ENCODE data around the gene RAB11FIP4.

Gene RAB11FIP4

DNA sequence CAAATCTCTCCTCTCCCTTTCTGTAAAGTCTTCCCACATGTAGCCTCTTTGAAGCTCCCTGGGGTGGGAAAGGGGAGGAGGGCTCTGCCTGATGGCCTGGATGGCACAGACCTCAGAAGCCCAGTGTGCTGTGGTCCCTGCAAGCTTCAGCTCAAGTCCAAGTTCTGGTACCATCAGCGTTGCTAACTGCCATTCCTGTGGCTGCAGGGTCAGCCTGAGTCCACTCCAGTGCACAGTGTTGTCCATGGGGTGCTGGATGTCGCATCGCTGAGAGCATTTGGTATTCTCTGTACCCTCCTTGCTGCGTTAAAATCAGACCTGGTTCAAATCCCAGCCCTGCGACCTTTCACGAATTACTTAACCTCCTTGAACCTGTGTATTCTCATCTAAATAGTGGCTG is 105.1 kb downstream of the RAB11FIP4 start:
- no peak for TF ChIP-seq TAF1 (IDR thresholded peaks at IDR 0.05; ENCODE audit: borderline replicate concordance, insufficient read depth, low read length)
- TF ChIP-seq POLR2AphosphoS5 (IDR thresholded peaks at IDR 0.05; ENCODE audit: low read depth, low read length), result no peak
- TF ChIP-seq, protein P1, sequence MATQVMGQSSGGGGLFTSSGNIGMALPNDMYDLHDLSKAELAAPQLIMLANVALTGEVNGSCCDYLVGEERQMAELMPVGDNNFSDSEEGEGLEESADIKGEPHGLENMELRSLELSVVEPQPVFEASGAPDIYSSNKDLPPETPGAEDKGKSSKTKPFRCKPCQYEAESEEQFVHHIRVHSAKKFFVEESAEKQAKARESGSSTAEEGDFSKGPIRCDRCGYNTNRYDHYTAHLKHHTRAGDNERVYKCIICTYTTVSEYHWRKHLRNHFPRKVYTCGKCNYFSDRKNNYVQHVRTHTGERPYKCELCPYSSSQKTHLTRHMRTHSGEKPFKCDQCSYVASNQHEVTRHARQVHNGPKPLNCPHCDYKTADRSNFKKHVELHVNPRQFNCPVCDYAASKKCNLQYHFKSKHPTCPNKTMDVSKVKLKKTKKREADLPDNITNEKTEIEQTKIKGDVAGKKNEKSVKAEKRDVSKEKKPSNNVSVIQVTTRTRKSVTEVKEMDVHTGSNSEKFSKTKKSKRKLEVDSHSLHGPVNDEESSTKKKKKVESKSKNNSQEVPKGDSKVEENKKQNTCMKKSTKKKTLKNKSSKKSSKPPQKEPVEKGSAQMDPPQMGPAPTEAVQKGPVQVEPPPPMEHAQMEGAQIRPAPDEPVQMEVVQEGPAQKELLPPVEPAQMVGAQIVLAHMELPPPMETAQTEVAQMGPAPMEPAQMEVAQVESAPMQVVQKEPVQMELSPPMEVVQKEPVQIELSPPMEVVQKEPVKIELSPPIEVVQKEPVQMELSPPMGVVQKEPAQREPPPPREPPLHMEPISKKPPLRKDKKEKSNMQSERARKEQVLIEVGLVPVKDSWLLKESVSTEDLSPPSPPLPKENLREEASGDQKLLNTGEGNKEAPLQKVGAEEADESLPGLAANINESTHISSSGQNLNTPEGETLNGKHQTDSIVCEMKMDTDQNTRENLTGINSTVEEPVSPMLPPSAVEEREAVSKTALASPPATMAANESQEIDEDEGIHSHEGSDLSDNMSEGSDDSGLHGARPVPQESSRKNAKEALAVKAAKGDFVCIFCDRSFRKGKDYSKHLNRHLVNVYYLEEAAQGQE (IDR thresholded peaks at IDR 0.05; ENCODE audit: insufficient read depth in 1 of 2, low read depth in 2 of 2, low read length in 2 of 2), result no peak
- TF ChIP-seq SIN3A (IDR thresholded peaks at IDR 0.05; ENCODE audit: borderline replicate concordance, insufficient read depth, low read length), result no peak
- no peak for TF ChIP-seq FOXP2 (optimal IDR thresholded peaks at IDR 0.05; ENCODE audit: borderline replicate concordance, extremely low read depth, extremely low read length, insufficient read depth)

DNA sequence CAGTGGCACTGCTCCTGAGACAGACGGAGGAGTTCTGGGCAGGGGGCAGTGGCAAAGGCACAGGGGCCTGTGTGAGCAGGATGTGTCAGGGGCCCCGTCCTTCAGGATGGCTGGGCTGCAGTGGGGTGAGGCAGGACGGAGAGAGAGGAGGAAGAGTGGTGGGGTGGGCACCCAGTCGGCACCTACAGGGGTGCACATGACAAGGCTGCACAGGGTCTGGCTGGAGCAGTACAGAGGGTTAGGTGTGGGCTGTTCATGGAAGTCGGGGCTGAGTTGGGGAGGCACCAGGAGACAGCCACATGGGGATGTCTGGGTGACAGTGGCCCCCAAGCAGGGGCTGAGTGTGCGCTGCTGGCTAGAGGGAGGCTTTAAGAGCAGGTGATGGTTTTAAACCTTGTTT is 106.0 kb downstream of the RAB11FIP4 start:
- TF ChIP-seq, protein P1 (IDR thresholded peaks at IDR 0.05; ENCODE audit: insufficient read depth in 1 of 2, low read depth in 2 of 2, low read length in 2 of 2), result no peak
- TF ChIP-seq SIN3A (IDR thresholded peaks at IDR 0.05; ENCODE audit: borderline replicate concordance, insufficient read depth, low read length), result no peak

DNA sequence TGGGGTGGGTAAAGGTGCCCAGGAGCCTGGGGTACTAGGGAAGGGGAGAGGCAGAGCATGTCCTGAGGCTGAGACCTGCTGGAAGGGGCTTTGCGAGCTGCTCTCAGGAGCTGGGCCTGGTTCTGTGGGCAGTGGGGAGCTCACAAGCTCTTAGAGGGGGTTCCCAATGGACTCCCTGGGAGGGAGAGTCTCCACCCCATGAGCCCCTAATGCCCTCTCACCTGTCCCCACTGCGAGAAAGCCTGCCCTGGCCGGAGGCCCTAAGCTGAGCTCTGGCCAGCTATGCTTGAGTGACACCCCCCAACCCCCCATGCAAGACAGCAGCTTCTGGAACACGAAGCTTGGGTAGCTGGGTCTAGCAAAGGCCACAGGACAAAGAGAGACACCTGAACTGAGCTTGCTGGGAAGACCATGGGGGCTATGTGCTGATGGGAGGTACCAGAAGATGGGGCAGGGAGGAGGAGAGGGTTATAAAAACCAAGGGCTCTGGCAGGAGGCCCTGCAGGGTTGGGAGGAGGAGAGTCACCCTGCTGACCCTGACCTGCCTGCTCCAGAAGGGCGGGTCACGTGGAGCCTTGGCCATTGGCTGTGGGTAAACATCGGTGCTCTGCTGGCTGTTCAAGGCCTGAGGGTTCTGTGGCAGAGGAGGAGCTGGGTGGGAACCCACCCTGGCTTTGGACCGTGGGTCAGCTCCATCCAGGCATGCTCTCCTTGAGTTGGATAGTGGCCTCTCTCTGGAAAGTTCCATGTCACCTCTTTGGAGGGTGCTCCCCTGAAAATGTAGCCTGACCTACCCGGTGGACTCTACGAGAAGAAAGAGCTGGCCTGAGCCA is 106.7 kb downstream of the RAB11FIP4 start:
- no peak for TF ChIP-seq POLR2AphosphoS5 (IDR thresholded peaks at IDR 0.05; ENCODE audit: low read depth, low read length)
- no peak for TF ChIP-seq SIN3A (IDR thresholded peaks at IDR 0.05; ENCODE audit: borderline replicate concordance, insufficient read depth, low read length)
- TF ChIP-seq TAF1 (IDR thresholded peaks at IDR 0.05; ENCODE audit: borderline replicate concordance, insufficient read depth, low read length), result no peak
- TF ChIP-seq, protein P1 (IDR thresholded peaks at IDR 0.05; ENCODE audit: insufficient read depth in 1 of 2, low read depth in 2 of 2, low read length in 2 of 2), result no peak
- TF ChIP-seq FOXP2 (optimal IDR thresholded peaks at IDR 0.05; ENCODE audit: borderline replicate concordance, extremely low read depth, extremely low read length, insufficient read depth), result no peak

DNA sequence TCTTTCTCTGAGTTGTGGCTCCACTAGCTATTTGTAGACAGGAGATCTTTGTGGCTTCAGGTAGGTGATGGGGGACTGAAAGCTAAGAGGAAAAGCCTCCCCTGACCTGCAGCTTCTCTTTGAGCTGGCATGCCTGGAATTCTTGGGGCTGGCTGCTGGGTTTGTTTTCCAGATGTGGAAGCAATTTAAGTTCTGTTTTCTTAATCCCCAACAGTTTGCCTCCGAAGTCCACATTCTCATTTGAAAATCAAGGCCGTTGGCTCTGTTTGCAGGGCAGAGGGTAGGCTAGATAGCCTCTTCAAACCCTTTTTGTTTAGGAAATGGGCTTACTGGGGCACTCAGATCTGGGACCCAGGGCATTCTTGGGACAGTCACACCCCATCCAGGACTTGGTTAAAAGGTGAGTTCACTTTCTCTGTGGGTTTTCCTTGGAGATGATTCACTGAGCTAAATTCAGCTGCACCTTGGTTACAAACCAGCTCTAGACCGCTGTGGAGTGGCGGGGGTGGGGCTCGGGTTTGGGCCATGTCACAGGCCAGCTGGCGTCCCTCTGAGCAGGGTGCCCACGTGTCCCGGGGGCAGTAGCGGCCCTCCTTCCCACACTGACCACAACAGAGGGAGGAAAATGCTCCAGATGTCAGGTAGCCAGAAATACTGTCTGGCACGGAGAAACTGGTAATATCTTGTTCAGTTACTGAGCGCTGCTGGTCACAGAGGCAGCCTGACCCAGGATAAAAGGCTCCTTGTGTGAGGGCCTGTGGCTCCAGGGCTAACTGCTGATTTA is 108.5 kb downstream of the RAB11FIP4 start:
- TF ChIP-seq, protein P1 (IDR thresholded peaks at IDR 0.05; ENCODE audit: insufficient read depth in 1 of 2, low read depth in 2 of 2, low read length in 2 of 2), result no peak
- TF ChIP-seq SIN3A (IDR thresholded peaks at IDR 0.05; ENCODE audit: borderline replicate concordance, insufficient read depth, low read length), result no peak
- TF ChIP-seq TAF1 (IDR thresholded peaks at IDR 0.05; ENCODE audit: borderline replicate concordance, insufficient read depth, low read length), result no peak

Data from PFSK-1 (cell line).